NCI-H226 (cell line): ENCODE data around the gene SRSF10.
"Not testable (repeated sequence)": the region's sequence is repeated elsewhere in the genome, so short reads cannot be mapped to it uniquely, and the experiment has no call there.

Experiments
- DNase-seq: peaks from one replicate; pipeline ENCODE4 v3.0.0-alpha.2; 2015

The SRSF10 gene

GRCh38 chr1:23979881-23980727, at the start of gene SRSF10:
Gene SRSF10, minus strand, starts transcription at chr1:23980327. Its CDS starts 72 bp downstream, at chr1:23980255.
- peak; percentile 98 for DNase-seq

- peak; percentile 32 for DNase-seq
Measured at GRCh38 chr1:24027838-24028468, 47.8 kb upstream of the SRSF10 start.

DNA sequence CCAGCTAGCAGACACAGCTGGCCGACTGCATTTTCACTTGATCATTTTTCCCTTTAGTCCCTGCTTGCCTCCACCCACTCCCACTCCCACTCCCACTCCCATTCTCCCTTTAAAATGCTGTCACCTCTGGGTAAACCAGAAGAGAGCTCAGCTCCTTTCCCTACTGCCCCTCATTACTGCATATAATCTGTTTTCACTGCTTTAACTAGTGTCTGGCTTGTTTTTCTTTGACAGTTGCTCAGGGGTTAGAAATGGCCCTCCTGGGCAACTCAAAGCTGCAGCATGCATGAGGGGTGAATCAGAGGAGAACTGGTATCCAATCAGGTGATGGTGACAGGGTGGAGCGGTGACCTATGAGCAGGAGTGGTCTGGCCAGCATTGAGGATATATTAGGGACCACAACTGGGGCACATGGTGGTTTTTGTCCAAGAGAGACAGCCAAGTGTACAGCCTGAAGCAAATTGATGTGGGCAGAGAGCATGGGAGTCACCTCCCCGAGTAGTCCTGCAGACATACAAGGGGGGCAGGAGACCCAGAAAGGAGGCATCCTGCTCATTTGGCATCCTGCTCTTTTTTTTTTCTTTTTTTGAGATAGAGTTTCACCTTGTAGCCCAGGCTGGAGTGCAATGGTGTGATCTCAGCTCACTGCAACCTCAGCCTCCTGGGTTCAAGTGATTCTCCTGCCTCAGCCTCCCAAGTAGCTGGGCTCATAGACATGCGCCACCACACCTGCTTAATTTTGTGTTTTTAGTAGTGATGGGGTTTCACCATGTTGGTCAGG, 42.6 kb upstream of the SRSF10 start:
- DNase-seq = peak; percentile 91

DNA sequence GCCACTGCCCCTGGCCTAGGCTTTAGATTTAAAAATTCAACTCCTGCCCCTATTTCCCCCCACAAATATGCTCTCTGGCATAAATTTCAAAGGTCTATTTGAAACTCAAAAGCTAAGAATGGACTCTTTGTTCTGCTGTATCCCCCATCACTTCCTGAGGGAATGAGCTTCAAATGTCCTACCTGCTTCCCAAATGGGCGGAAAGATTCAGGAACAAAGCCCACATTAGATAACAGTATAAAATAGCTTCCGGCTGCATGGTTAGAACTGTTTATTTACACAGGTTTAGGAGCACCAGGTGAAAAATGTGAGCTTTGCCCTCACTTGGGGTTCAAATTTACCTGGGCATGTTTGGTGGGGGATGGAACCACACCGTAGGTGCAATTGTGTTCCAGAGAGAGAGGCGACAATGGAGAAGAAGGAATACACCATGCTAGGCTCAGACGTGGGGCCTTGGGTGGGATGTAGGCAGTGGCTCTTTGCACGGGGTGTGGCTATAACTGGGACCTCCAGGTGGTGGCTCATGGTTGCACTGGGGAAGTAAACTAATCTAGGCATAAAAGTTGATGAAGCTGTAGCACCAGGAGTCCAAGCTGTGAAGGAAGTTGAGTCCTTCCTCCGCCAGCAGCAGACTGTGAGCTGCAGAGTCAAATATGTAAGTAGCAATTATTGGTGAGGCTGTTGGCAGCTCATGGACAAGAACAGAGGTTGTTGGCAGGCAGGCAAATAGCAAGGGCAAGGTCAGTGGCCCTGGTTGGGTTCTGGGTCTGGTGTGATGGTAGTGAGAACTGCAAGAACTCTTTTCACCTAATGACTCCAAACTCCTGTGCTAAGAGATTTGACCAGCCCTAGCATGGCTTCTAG, 41.5 kb upstream of the SRSF10 start:
- DNase-seq = no peak

DNA sequence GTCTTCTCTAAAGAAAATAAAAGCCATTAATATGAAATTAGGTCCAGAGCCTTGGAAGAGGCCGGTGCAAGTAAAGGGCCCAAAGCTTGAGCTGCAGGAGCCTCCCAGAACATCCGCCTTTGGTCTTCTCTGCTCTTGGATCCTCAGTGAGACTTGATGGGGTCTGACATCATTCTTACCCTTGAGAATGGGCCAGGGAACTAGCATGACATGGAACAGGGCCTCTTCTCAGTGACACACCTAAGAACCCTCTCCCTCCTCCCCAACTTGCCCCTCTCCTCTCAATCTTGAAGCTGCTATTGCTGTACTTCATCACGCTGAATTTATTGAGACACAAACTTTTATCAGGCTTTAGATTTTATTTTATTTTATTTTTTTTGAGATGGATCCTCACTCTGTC, 40.3 kb upstream of the SRSF10 start:
- no peak for DNase-seq

DNA sequence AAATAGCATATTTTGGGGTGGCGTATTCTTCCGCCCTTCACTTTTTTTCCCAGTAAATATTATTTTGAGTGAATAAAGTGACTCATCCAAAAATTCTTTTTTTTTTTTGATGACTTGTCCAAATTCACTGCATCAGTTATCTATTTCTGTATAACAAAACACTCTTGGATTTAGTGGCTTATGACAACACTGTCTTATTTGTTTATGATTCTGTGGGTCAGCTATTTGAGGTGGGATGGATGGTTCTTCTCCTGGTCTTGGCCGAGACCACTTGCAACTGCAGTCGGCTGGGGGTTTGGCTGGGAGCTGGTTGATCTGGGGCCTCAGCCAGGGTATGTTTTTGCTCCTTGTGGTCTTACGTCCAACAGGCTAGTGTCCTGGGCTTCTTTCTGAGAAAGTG, 39.9 kb upstream of the SRSF10 start:
- no peak for DNase-seq

DNA sequence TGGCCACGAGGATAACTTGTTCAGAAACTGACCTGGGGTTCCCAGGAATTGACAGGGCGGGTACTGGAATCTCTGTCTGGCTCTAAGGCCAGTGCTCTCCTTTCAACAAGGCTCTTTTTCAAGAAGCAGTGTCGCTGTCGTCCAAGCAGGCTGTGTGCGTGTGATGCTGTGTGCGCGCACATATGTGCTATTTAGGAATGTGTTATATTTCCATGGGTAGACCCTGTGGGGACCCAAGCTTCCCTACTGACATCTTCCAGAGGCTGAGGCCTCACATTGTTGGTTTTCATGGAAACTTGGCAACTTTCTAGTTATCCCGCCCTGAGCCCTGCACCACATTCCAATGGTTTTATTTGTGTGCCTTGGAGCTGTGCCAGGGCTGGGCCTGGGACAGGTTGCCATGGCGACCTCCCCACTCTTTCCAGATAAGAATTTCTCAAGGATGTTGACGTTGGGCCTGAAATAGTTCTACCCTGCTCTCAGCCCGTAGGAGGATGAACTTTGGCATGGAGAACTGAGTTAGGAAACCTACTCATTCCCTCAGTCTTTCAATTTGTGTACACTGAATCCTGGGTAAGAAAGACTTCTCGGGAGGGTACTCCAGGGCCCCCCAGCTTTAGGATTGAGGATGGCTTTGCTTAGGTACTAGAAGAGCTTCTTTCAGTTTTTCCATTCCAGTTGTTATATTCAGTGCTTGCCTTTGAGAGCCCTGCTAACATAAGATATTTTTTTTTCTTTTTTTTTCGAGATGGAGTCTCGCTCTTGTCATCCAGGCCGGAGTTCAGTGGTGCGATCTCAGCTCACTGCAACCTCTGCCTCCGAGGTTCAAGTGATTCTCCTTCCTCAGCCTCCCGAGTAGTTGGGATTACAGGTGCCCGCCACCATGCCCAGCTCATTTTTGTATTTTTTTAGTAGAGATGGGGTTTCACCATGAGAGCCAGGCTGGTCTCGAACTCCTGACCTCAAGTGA, 38.8 kb upstream of the SRSF10 start:
- DNase-seq = peak; percentile 97

- peak; percentile 16 for DNase-seq
Measured at GRCh38 chr1:24015221-24016210, 35.4 kb upstream of the SRSF10 start.

GRCh38 chr1:24012878-24013277, 32.8 kb upstream of the SRSF10 start:
- DNase-seq = not testable (repeated sequence)

DNA sequence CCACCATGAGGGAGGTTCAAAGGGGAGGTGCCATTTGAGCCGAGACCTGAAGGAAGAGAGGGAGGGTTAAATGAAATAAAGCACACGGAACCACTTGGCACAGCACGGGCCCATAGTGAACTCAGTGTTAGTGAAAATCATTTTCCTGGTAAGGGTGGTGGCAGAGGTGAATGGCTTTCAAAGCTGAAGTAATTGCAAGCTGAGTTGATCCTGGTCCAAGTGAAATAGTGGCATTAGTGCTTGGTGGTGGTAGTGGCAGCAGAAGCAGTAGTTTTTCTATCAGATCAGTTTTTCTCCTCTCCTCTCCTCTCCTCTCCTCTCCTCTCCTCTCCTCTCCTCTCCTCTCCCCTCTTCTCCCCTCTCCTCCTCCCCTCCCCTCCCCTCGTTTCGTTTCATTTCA, 30.5 kb upstream of the SRSF10 start:
- no peak for DNase-seq

DNA sequence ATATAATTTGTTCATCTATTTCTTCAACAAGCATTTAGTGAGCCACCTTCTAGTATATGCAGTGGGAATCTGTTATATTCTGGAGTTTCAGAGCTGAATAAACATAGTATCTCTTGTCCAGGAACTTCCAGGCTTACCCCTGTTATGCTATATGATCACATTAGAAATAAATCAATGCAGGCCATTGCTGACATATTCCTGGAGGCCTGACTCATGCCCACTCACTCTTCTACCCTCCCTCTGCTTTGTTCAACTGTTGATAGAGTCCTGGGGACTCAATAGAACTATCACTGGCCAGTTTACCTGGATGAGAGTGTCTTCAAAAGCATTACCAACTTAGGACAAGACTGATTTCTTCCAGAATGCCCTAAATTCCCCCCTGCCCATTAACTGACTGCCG, 29.3 kb upstream of the SRSF10 start:
- peak; percentile 34 for DNase-seq

DNA sequence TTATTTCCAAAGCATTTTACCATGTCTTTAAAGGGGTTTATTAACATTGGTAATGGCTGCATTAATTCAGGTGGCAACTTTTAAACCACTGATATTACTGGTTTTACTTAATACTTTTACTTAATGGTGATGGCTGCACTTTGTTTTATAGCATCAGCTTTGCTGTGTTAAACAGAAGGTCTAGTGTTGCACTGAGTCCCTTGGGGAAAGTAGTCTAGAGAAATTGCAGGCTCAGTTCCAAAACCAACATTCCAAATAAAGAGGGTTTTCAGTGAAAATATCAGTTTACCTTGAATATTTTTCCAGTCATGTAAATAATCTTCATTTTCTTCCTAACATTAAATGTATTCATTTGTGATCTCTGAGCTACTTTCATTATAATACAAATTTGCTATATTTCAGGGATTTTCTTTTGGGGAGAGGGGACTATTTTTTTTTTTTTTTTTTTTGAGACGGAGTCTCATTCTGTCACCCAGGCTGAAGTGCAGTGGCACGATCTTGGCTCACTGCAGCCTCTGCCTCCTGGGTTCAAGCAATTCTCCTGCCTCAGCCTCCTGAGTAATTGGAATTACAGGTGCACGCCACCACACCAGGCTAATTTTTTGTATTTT, 28.6 kb upstream of the SRSF10 start:
- DNase-seq = not testable (repeated sequence)

GRCh38 chr1:24007079-24007478, 27.0 kb upstream of the SRSF10 start:
- DNase-seq = no peak

- DNase-seq = no peak
Measured at GRCh38 chr1:24005163-24005562, 25.0 kb upstream of the SRSF10 start.

GRCh38 chr1:24004132-24004531, 24.0 kb upstream of the SRSF10 start:
- DNase-seq = no peak

GRCh38 chr1:24003331-24003972, 23.3 kb upstream of the SRSF10 start:
- peak; percentile 29 for DNase-seq

DNA sequence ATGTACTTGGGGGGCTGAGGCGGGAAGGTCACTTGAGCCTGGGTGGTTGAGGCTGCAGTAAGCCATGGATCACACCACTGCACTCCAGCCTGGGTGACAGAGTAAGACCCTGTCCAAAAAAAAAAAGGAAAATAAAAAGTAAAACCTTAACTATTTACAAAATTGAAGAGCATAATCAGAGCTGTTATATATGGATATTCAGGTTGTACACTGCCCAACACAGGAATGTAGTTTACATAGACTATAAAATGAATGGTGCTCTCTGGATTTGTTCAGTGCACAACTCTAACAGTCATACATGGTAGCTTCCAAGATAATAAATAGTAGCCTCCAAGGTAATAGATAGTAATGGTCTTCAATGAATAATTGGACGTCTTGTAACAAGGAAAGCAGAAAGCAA, 22.6 kb upstream of the SRSF10 start:
- no peak for DNase-seq

DNA sequence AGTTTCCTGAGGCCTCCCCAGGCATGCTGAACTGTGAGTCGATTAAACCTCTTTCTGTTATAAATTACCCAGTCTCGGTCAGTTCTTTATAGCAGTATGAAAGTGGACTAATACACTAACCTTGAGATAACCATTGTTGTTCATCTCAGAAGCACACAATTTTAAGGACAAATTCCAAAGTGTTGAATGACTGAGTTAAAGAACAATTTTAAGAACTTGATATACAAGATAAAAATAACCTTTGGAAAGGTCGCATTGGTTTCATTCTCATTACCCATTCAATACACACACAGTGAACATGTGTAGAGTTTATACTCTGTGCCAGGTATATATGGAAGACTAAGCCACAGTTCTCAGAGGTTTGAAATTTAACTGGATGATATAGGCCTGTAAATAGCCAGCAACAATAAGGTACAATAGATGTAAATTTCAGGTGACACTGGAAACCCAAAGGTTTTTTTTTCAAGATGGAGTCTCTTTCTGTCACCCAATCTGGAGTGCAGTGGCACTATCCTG, 19.1 kb upstream of the SRSF10 start:
- no peak for DNase-seq

- no peak for DNase-seq
Measured at GRCh38 chr1:23997812-23998211, 17.7 kb upstream of the SRSF10 start.
